ENCODE data around the gene DPM2. TPM values are rescaled to one million over a fixed set of nuclear protein-coding genes. Genes with fewer than 3 reads are reported as not detected.

Gene DPM2
- total RNA-seq, 4 donors from 2014 or later = 7.5 to 14.2 (median 9.6) TPM

- TF ChIP-seq CTCF (IDR thresholded peaks at IDR 0.05; ENCODE audit: low read depth) = no peak
Measured at GRCh38 chr9:127976498-127976897, 38.8 kb upstream of the DPM2 start.

- no peak for TF ChIP-seq CTCF (IDR thresholded peaks at IDR 0.05; ENCODE audit: low read depth)
Measured at GRCh38 chr9:127975376-127976315, 38.0 kb upstream of the DPM2 start.

- no peak for TF ChIP-seq CTCF (IDR thresholded peaks at IDR 0.05; ENCODE audit: low read depth)
Measured at GRCh38 chr9:127974769-127975261, 37.2 kb upstream of the DPM2 start.

GRCh38 chr9:127974001-127974768, 36.5 kb upstream of the DPM2 start:
- no peak for TF ChIP-seq CTCF (IDR thresholded peaks at IDR 0.05; ENCODE audit: low read depth)

- no peak for TF ChIP-seq CTCF (IDR thresholded peaks at IDR 0.05; ENCODE audit: low read depth)
Measured at GRCh38 chr9:127973169-127974000, 35.7 kb upstream of the DPM2 start.

GRCh38 chr9:127972236-127972871, 34.7 kb upstream of the DPM2 start:
- TF ChIP-seq CTCF (IDR thresholded peaks at IDR 0.05; ENCODE audit: low read depth) = no peak
